ENCODE results near the gene ARSG. TPM values are rescaled to one million over a fixed set of nuclear protein-coding genes. Genes with fewer than 3 reads are reported as not detected.

The ARSG gene
- total RNA-seq (2016; rRNA removed; fragmentation: Illumina TruSeq; extraction: Trizol) (3.7 and 4.1 TPM in 2 replicates), polyA plus RNA-seq (2011; rRNA removed) (15.2 and 15.9 TPM in 2 replicates), polyA minus RNA-seq (2011; rRNA and poly(A)+ RNA removed; ENCODE audit: low replicate concordance) (45.9 and 48.0 TPM in 2 replicates), Bru-seq, nascent RNA (percentile 36 among the genes with signal in this experiment), BruChase-seq, experiment 1, labeled RNA remaining after a 6-hour chase (percentile 28 among the genes with signal in this experiment), BruChase-seq, experiment 2, labeled RNA remaining after a 2-hour chase (percentile 36 among the genes with signal in this experiment)
- 10.0 and 10.5 TPM in 2 replicates for total RNA-seq (2016; cell fraction: cytosol; rRNA removed; fragmentation: Illumina TruSeq; extraction: Trizol; ENCODE audit: low read depth)
- 2.8 and 4.2 TPM in 2 replicates for total RNA-seq (2016; cell fraction: insoluble cytoplasmic fraction; rRNA removed; fragmentation: Illumina TruSeq; extraction: Trizol)
- total RNA-seq (2016; cell fraction: membrane; rRNA removed; fragmentation: Illumina TruSeq; extraction: Trizol), result 8.1 and 9.2 TPM in 2 replicates
- total RNA-seq (2016; cell fraction: nucleus; rRNA removed; fragmentation: Illumina TruSeq; extraction: Trizol), result 4.0 and 4.3 TPM in 2 replicates
- polyA plus RNA-seq (2011; cell fraction: cytosol; rRNA removed), result 11.5 and 13.0 TPM in 2 replicates
- polyA plus RNA-seq (2011; cell fraction: nucleus; rRNA removed), result 26.9 and 29.6 TPM in 2 replicates
- 7.0 and 8.7 TPM in 2 replicates for polyA plus RNA-seq (2012)
- polyA plus RNA-seq (2016; cell fraction: cytosol; fragmentation: Illumina TruSeq; extraction: Trizol; ENCODE audit: low read depth), result 3.0 and 5.3 TPM in 2 replicates
- polyA plus RNA-seq (2016; cell fraction: insoluble cytoplasmic fraction; fragmentation: Illumina TruSeq; extraction: Trizol; ENCODE audit: low read depth), result 2.2 and 2.8 TPM in 2 replicates
- polyA plus RNA-seq (2016; cell fraction: membrane; fragmentation: Illumina TruSeq; extraction: Trizol; ENCODE audit: low read depth), result 3.9 and 4.3 TPM in 2 replicates
- polyA plus RNA-seq (2016; cell fraction: nucleus; fragmentation: Illumina TruSeq; extraction: Trizol; ENCODE audit: insufficient read depth, low read depth), result 4.4 and 5.4 TPM in 2 replicates
- polyA minus RNA-seq (2011; cell fraction: cytosol; rRNA and poly(A)+ RNA removed), result 8.9 and 10.0 TPM in 2 replicates
- 38.7 and 40.7 TPM in 2 replicates for polyA minus RNA-seq (2011; cell fraction: nucleus; rRNA and poly(A)+ RNA removed)
- long read RNA-seq, experiment 1, partial matches to known transcripts, result 0 of 3 reads
- long read RNA-seq, experiment 1, other reads (novel, unspliced or antisense), result 2 of 3 reads
- long read RNA-seq, experiment 2, partial matches to known transcripts, result 1 of 6 reads
- long read RNA-seq, experiment 2, other reads (novel, unspliced or antisense), result 3 of 6 reads

DNA sequence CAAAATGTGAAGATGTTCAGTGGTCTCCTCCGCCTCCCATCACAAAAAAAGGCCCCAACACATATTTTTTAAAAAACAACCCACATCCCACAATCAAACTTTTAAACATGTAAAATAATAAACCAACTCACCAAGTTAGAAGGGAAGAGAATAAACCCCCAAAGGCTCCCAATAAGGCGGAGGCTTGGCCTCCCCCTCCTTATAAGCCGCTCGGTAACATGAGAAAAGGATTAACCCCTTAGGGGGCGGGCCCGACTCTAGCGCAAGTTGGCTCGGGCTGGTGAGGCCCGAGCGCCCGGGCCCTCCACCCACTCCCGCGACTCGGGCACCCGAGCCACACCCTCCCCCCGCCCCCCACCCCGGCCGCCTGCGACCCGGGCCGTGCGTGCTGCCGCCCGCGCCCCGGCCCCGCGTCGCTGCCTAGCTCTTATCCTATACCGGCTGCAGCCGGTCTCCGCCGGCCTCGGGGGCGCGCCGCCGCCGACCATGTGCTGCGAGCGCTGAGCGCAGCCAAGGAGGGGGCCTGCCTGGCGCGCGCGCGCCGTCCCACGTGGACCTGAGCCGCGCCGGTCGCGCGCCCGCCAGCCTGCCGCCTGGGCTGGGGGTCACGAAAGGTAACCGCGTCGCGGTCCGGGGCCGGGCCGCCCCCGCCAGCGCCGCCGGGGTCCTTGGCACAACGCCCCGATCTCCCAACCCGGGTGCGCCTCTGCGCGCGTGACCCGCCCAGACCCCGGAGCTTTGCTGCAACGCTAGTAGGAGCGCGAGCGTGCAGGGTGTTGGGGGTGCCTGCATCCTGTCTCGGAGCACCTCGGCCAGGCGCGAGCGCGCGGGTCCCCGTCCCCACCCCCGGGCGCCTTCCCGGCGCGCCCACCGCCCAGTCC is at the start of gene ARSG, which contains the start of gene SLC16A6:
Gene ARSG (plus strand): TSS at position 541 of the 881 bp plus-strand sequence. CDS start 15,999 bp downstream, outside the sequence.
Gene SLC16A6 (minus strand): TSS at position 173 of the 881 bp plus-strand sequence. CDS start 12,807 bp downstream, outside the sequence.
- H4K20me1 ChIP-seq (ENCODE audit: insufficient read depth, low read length), result no peaks in the 10 kb centered on the region
- H3K4me1 ChIP-seq (ENCODE audit: insufficient read depth, low read length), result peaks cover 48% of the 10 kb centered on the region
- H3K9ac ChIP-seq (ENCODE audit: insufficient read depth, low read depth, low read length), result peak within 1 kb of the TSS; percentile 73
- H2AFZ ChIP-seq (ENCODE audit: low read length), result peak within 1 kb of the TSS; percentile 15
- peaks cover 0 to 3% of the 10 kb centered on the region in 2 experiments; a peak in 1 of 5 replicates for H3K27me3 ChIP-seq (ENCODE audit: control insufficient read depth in 1 of 2, insufficient read depth in 2 of 2, low read length in 2 of 2)
- in situ Hi-C loops (cut with HindIII; ENCODE audit: extremely low pct_ligation_motif_present, low pct_unique_long_range_greater_than_20kb) (loop anchor here (5.0 to 25.0 kb wide), 2 partner anchors 86 to 471 kb away; no protein-coding TSS in a partner anchor), intact Hi-C loops (cut with micrococcal nuclease; ENCODE audit: unreplicated experiment) (no loop called here)
- H3K9me3 ChIP-seq (ENCODE audit: low read length), result no peaks in the 10 kb centered on the region
- WGBS (ENCODE audit: low lambda C conversion rate), result 3% methylated on average over 7 of the region's 96 CpGs
- BruUV-seq (replicated peaks), result no TSS peak
- peaks cover 3% of the 10 kb centered on the region for H3K79me2 ChIP-seq (ENCODE audit: insufficient read depth, low read length)
- H3K36me3 ChIP-seq (replicated peaks in 1 of 2; ENCODE audit: control insufficient read depth in 1 of 2, insufficient read depth in 2 of 2, low read length in 2 of 2), result no peaks in the 10 kb centered on the region
- peak within 1 kb of the TSS; percentile 72 for H3K27ac ChIP-seq (ENCODE audit: extremely low read length, insufficient read depth, low read length)
- ATAC-seq, result peak; percentile 74
- POLR2A ChIA-PET, result interaction anchor here (0.6 to 3.0 kb wide), 10 partner anchors 21 to 123 kb away, joined by 3 to 30 read pairs (median 4); partner anchors contain the start of gene AMZ2
- FAIRE-seq, result no peak
- CTCF ChIA-PET (ENCODE audit: low intra/inter-chr PET ratio, low total read pairs), result interaction anchor here (1.8 kb wide), 1 partner anchor 108 kb away, joined by 9 read pairs; no protein-coding TSS in a partner anchor
- peak; percentile 78 for DNase-seq (ENCODE audit: low spot score)
- H3K4me3 ChIP-seq (replicated peaks in 1 of 3; ENCODE audit: insufficient read depth in 1 of 3, low read depth in 2 of 3, low read length in 3 of 3), result peak within 1 kb of the TSS; percentile 74 to 80 (median 79)
- peak within 1 kb of the TSS; percentile 89 for H3K4me2 ChIP-seq (ENCODE audit: low read depth, low read length)
- TF ChIP-seq ZNF292 (CRISPR knock-in tag; IDR thresholded peaks at IDR 0.05; ENCODE audit: borderline replicate concordance, low read depth), result no peak
- TF ChIP-seq NONO (IDR thresholded peaks at IDR 0.05), result no peak
- no peak for TF ChIP-seq NONO (CRISPR knock-in tag; conservative IDR thresholded peaks at IDR 0.05)
- TF ChIP-seq TAF1 (CRISPR knock-in tag; IDR thresholded peaks at IDR 0.05), result peak; percentile 3; the same call in 1 of the 2 replicates
- no peak for TF ChIP-seq RCOR2 (CRISPR knock-in tag; IDR thresholded peaks at IDR 0.05)
- TF ChIP-seq HNRNPL (IDR thresholded peaks at IDR 0.05; ENCODE audit: low read depth, low read length), result no peak
- TF ChIP-seq ZNF382 (CRISPR knock-in tag; IDR thresholded peaks at IDR 0.05; ENCODE audit: borderline replicate concordance), result no peak
- TF ChIP-seq, protein P1, sequence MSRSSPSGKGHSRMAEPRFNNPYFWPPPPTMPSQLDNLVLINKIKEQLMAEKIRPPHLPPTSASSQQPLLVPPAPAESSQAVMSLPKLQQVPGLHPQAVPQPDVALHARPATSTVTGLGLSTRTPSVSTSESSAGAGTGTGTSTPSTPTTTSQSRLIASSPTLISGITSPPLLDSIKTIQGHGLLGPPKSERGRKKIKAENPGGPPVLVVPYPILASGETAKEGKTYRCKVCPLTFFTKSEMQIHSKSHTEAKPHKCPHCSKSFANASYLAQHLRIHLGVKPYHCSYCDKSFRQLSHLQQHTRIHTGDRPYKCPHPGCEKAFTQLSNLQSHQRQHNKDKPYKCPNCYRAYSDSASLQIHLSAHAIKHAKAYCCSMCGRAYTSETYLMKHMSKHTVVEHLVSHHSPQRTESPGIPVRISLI (CRISPR knock-in tag; IDR thresholded peaks at IDR 0.05; ENCODE audit: borderline replicate concordance), result peak; percentile 6; the same call in 1 of the 2 replicates
- TF ChIP-seq, protein P2, sequence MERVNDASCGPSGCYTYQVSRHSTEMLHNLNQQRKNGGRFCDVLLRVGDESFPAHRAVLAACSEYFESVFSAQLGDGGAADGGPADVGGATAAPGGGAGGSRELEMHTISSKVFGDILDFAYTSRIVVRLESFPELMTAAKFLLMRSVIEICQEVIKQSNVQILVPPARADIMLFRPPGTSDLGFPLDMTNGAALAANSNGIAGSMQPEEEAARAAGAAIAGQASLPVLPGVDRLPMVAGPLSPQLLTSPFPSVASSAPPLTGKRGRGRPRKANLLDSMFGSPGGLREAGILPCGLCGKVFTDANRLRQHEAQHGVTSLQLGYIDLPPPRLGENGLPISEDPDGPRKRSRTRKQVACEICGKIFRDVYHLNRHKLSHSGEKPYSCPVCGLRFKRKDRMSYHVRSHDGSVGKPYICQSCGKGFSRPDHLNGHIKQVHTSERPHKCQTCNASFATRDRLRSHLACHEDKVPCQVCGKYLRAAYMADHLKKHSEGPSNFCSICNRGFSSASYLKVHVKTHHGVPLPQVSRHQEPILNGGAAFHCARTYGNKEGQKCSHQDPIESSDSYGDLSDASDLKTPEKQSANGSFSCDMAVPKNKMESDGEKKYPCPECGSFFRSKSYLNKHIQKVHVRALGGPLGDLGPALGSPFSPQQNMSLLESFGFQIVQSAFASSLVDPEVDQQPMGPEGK (CRISPR knock-in tag; IDR thresholded peaks at IDR 0.05), result no peak
- 0 out of 2 replicates have a peak, but pooled peaks have one; percentile 34 for TF ChIP-seq ZNF547 (CRISPR knock-in tag; IDR thresholded peaks at IDR 0.05)
- no peak for TF ChIP-seq ZNF788 (CRISPR knock-in tag; IDR thresholded peaks at IDR 0.05; ENCODE audit: borderline replicate concordance)
- no peak for TF ChIP-seq HNF4G (IDR thresholded peaks at IDR 0.05; ENCODE audit: borderline replicate concordance, low read depth, low read length)
- TF ChIP-seq HNF4G (CRISPR knock-in tag; IDR thresholded peaks at IDR 0.05; ENCODE audit: borderline replicate concordance, low read depth), result no peak
- TF ChIP-seq NR2F2 (IDR thresholded peaks at IDR 0.05; ENCODE audit: borderline replicate concordance, low read depth), result no peak
- no peak for TF ChIP-seq MIER3 (CRISPR knock-in tag; IDR thresholded peaks at IDR 0.05; ENCODE audit: borderline replicate concordance)
